BE2C (cell line): ENCODE measurements around the gene MYH9.

ENCODE experiments used
- DNase-seq: peaks from one replicate; pipeline ENCODE4 v3.0.0-alpha.2; 2020
- H3K27me3 ChIP-seq: fragments of 250-450 bp; sonication (Bioruptor Pico); 2 replicates; pipeline ENCODE4 v1.5.1; 2020; ENCODE audit warnings: mild to moderate bottlenecking
- H3K36me3 ChIP-seq: fragments of 250-450 bp; sonication (Bioruptor Pico); 2 replicates; pipeline ENCODE4 v1.5.1; 2020; ENCODE audit warnings: mild to moderate bottlenecking
- H3K4me1 ChIP-seq: fragments of 250-450 bp; sonication (Bioruptor Pico); 2 replicates; pipeline ENCODE4 v1.5.1; 2020
- H3K4me3 ChIP-seq: 2 replicates; pipeline ENCODE4 v1.5.1; 2011; ENCODE audit warnings: low read depth, low read length
- H3K9me3 ChIP-seq: fragments of 250-450 bp; sonication (Bioruptor Pico); 2 replicates; pipeline ENCODE4 v1.5.1; 2020
- CTCF ChIP-seq: IDR thresholded peaks from 2 replicates; pipeline ENCODE4 v1.5.1; 2012; ENCODE audit warnings: mild to moderate bottlenecking, low read depth, low read length

MYH9 gene

GRCh38 chr22:36246718-36247117 is 141.0 kb downstream of the MYH9 start:
- Histone ChIP-seq H3K4me1 (0 out of 2 replicates have a peak, but pooled peaks cover 3% of the 10 kb centered on the region), H3K4me3 (no peak overlapping the region), H3K36me3 (no peaks in the 10 kb centered on the region), H3K27me3 (no peaks in the 10 kb centered on the region), H3K9me3 (no peaks in the 10 kb centered on the region)
- no peak for TF ChIP-seq CTCF
- no peak for DNase-seq

DNA sequence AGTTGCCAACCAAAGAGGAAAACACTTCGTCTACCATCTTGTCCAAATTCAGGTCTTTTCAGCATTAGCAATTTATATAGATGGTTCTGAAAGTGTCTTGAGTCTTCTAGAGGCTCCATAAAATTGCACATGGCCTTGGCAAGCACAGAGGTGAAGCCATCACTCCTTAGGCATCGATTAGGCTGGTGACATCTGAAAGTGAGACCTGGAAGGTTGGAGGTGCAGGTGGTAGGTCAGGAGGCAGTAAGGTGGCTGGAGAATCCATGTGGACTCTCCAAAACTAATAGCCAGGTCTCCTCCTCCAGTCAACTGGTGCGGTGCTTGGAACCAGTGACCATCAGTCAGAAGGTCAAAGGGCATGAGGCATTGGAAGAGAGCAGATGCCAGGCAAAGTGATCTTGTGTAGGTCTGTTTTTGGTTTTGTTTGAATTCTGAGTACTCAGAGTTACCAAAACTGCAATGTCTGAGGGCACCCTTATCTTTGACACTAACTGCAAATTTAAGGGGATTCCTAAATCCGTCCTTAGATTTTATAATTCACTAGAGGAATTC is 141.9 kb downstream of the MYH9 start:
- no peak for DNase-seq
- H3K4me1 ChIP-seq, result 0 out of 2 replicates have a peak, but pooled peaks cover 3% of the 10 kb centered on the region
- no peaks in the 10 kb centered on the region for H3K27me3 ChIP-seq
- no peak overlapping the region for H3K4me3 ChIP-seq
- no peaks in the 10 kb centered on the region for H3K9me3 ChIP-seq
- no peak for TF ChIP-seq CTCF
- no peaks in the 10 kb centered on the region for H3K36me3 ChIP-seq

DNA sequence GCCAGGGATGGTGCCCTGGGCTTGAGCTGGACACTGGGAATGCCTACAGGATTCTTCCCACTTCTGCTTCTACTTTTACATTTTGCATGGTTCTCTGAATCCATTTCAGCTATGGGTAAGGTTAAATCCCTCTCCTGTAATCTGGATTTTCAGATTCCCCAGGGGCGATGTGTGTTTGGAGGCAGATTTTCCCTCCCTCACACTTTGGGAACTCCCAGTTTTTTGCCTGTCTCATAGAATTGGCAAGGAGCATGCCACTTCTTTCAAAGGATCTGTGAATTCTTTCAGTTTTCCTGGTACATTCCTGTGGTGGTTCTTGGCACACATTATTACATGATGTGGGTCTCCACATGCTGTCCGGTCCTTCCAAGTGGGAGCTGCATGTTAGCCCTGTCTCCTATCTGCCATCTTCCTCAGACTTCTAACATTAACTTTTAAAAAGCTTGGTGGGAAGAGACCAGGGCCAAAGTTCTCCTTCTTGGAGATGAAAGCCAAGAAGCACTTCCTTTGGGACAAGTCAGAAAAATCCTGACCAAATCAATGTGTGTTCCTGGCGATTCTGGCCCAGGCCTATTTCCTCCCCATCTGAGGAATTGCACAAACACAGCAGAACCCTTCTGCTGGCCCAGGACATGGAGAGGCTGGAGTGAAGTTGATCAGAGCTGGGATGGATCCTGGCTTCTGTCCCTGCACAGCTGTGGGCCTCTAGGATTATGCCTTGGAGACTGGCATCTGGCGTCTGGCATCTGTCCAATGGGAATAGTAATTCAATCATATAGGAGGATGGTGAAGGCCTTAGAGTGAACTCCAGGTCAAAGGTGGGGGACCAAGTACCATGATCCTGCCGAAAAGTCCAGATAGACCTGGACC is 143.0 kb downstream of the MYH9 start:
- Histone ChIP-seq H3K9me3 (no peaks in the 10 kb centered on the region), H3K4me3 (no peak overlapping the region), H3K4me1 (peaks cover 5% of the 10 kb centered on the region; the same call in 1 of the 2 replicates), H3K36me3 (no peaks in the 10 kb centered on the region), H3K27me3 (no peaks in the 10 kb centered on the region)
- DNase-seq, result no peak
- no peak for TF ChIP-seq CTCF

- TF ChIP-seq CTCF, result no peak
- no peaks in the 10 kb centered on the region for H3K9me3 ChIP-seq
- no peak for DNase-seq
- H3K4me1 ChIP-seq, result peaks cover 7% of the 10 kb centered on the region; the same call in 1 of the 2 replicates
- H3K27me3 ChIP-seq, result no peaks in the 10 kb centered on the region
- H3K36me3 ChIP-seq, result no peaks in the 10 kb centered on the region
- no peak overlapping the region for H3K4me3 ChIP-seq
These were observed 143.8 kb downstream of the MYH9 start for GRCh38 chr22:36243986-36244385.

- Histone ChIP-seq H3K36me3 (no peaks in the 10 kb centered on the region), H3K4me1 (peaks cover 4% of the 10 kb centered on the region; the same call in 1 of the 2 replicates), H3K4me3 (peak within 1 kb of the TSS; percentile 88), H3K27me3 (no peaks in the 10 kb centered on the region), H3K9me3 (no peaks in the 10 kb centered on the region)
- TF ChIP-seq CTCF, result peak; percentile 76
- peak; percentile 93 for DNase-seq
These were observed 148.2 kb downstream of the MYH9 start, which contains the start of gene APOL2 for GRCh38 chr22:36239401-36240171. TSS of gene APOL2 (minus strand) at chr22:36239527. CDS start at chr22:36233162, 6,365 bp downstream.
